Sigmoid colon (tissue), 4 donors: ENCODE measurements around the gene ABLIM1.

Source experiments
- EP300 ChIP-seq, 4 donors: sonication (generic); formaldehyde crosslinking; IDR thresholded peaks; one replicate each; pipeline ENCODE4 v1.6.1; 2017; ENCODE audit warnings: antibody characterized with exemption in 4 of 4
- POLR2A ChIP-seq, 2 donors: fragments of 450-650 bp; IDR thresholded peaks; one replicate each; pipeline ENCODE4 v1.6.1; 2016; ENCODE audit warnings: antibody characterized with exemption in 2 of 2, mild to moderate bottlenecking in 2 of 2, moderate library complexity in 2 of 2
- POLR2AphosphoS5 ChIP-seq, 4 donors: sonication (generic); formaldehyde crosslinking; IDR thresholded peaks; one replicate each; pipeline ENCODE4 v1.6.1; 2017; ENCODE audit warnings: antibody characterized with exemption in 4 of 4
- TF ChIP-seq, protein P1 (sequence below), 4 experiments: fragments of 450-650 bp in 3 of 4; fragments of 200-600 bp in 1 of 4; IDR thresholded peaks; one replicate each; pipeline ENCODE4 v1.5.1; 2016 to 2019; ENCODE audit warnings: antibody characterized with exemption in 4 of 4, mild to moderate bottlenecking in 3 of 4, moderate library complexity in 2 of 4

DNA sequence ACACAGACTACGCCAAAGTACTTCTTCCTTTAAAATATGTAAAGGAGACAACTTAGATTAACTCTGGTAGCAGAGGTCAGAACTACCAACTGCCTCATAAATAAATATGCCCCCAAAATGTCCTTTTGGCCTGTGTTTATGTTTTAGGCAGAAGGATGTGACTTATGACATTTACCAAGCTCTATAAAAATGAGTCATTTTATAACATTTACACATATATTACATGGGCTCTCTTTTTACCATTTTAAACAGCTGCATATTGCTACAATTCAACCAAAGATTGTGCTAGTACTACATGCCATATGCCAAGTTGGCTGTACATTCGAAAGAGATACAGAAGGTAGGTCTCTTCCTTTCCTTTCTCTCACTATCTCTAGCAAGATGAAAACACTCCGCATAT lies 12.4 kb downstream of the ABLIM1 start:
- TF ChIP-seq, protein P1, sequence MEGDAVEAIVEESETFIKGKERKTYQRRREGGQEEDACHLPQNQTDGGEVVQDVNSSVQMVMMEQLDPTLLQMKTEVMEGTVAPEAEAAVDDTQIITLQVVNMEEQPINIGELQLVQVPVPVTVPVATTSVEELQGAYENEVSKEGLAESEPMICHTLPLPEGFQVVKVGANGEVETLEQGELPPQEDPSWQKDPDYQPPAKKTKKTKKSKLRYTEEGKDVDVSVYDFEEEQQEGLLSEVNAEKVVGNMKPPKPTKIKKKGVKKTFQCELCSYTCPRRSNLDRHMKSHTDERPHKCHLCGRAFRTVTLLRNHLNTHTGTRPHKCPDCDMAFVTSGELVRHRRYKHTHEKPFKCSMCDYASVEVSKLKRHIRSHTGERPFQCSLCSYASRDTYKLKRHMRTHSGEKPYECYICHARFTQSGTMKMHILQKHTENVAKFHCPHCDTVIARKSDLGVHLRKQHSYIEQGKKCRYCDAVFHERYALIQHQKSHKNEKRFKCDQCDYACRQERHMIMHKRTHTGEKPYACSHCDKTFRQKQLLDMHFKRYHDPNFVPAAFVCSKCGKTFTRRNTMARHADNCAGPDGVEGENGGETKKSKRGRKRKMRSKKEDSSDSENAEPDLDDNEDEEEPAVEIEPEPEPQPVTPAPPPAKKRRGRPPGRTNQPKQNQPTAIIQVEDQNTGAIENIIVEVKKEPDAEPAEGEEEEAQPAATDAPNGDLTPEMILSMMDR (IDR thresholded peaks at IDR 0.05): no peak
- TF ChIP-seq POLR2AphosphoS5 (IDR thresholded peaks at IDR 0.05) (no peak), POLR2A (IDR thresholded peaks at IDR 0.05) (no peak), EP300 (IDR thresholded peaks at IDR 0.05) (no peak)
